Measurements from ENCODE around the gene SNRPA. TPM values are rescaled to one million over a fixed set of nuclear protein-coding genes. Genes with fewer than 3 reads are reported as not detected.
A peak's percentile ranks its signal among the peaks of the same experiment; 100 is the strongest.
"Not testable (repeated sequence)": the region's sequence is repeated elsewhere in the genome, so short reads cannot be mapped to it uniquely, and the experiment has no call there.

The SNRPA gene
- total RNA-seq, 1 donor from 2014 or later, result 126 TPM

DNA sequence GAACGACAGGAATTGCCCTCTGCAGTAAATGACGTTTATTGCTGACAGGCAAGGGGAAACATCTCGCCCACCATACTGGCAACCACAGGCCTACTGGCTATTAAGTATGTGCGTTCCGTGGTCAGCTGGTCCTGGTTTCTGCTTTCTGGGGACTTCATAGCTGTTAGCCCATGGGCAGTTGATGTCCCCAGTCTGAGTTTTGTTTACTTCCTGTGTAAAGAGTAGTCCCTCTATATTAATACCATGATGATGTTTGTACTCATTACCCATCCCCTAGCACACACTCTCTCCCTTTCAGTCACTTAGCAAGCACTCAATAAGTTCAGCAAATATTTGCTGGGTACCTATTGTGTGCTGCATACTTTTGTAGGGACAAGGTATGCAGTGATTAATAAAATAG lies 17.9 kb downstream of the SNRPA start:
- no peaks in the 10 kb centered on the region for H3K27me3 Mint-ChIP-seq
- TF ChIP-seq, protein P1, sequence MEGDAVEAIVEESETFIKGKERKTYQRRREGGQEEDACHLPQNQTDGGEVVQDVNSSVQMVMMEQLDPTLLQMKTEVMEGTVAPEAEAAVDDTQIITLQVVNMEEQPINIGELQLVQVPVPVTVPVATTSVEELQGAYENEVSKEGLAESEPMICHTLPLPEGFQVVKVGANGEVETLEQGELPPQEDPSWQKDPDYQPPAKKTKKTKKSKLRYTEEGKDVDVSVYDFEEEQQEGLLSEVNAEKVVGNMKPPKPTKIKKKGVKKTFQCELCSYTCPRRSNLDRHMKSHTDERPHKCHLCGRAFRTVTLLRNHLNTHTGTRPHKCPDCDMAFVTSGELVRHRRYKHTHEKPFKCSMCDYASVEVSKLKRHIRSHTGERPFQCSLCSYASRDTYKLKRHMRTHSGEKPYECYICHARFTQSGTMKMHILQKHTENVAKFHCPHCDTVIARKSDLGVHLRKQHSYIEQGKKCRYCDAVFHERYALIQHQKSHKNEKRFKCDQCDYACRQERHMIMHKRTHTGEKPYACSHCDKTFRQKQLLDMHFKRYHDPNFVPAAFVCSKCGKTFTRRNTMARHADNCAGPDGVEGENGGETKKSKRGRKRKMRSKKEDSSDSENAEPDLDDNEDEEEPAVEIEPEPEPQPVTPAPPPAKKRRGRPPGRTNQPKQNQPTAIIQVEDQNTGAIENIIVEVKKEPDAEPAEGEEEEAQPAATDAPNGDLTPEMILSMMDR (IDR thresholded peaks at IDR 0.05; ENCODE audit: unreplicated experiment), result no peak
- no peaks in the 10 kb centered on the region for H3K4me1 Mint-ChIP-seq (ENCODE audit: low read depth)
- H3K27ac Mint-ChIP-seq, result no peak overlapping the region
- peaks cover 4% of the 10 kb centered on the region for H3K9me3 Mint-ChIP-seq (ENCODE audit: low read depth)
- H3K4me3 Mint-ChIP-seq (ENCODE audit: low read depth), result no peak overlapping the region
- no peak for DNase-seq (ENCODE audit: low spot score, unreplicated experiment)
- peaks cover 29% of the 10 kb centered on the region for H3K36me3 Mint-ChIP-seq (ENCODE audit: insufficient read depth)

DNA sequence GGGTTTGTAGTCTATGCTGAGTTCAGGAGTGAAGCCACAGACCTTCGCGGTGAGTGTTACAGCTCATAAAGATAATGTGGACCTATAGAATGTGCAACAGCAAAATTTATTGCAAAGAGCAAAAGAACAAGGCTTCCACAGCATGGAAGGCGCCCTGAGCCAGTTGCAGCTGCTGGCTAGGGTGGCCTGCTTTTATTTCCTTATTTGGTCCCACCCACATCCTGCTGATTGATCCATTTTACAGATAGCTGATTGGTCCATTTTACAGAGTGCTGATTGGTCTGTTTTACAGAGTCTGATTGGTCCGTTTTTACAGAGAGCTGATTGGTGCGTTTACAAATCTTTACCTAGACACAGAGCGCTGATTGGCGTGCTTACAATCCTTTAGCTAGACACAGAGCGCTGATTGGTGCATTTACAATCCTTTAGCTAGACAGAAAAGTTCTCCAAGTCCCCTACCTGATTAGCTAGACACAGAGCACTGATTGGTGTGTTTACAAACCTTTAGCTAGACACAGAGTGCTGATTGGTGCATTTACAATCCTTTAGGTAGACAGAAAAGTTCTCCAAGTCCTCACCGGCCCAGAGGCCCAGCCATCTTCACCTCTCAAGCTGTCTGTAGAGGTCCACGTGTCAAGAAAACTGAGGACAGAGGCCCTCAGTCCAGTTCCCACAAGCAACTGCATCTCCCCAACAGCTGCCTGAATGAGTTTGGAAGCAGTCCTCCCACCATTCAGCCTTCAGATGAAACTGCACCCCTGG lies 20.3 kb downstream of the SNRPA start:
- not testable (repeated sequence) for DNase-seq (ENCODE audit: low spot score, unreplicated experiment); H3K4me1 Mint-ChIP-seq (ENCODE audit: low read depth); H3K27ac Mint-ChIP-seq; H3K9me3 Mint-ChIP-seq (ENCODE audit: low read depth); H3K27me3 Mint-ChIP-seq; H3K4me3 Mint-ChIP-seq (ENCODE audit: low read depth)
- peaks cover 15% of the 10 kb centered on the region for H3K36me3 Mint-ChIP-seq (ENCODE audit: insufficient read depth)

DNA sequence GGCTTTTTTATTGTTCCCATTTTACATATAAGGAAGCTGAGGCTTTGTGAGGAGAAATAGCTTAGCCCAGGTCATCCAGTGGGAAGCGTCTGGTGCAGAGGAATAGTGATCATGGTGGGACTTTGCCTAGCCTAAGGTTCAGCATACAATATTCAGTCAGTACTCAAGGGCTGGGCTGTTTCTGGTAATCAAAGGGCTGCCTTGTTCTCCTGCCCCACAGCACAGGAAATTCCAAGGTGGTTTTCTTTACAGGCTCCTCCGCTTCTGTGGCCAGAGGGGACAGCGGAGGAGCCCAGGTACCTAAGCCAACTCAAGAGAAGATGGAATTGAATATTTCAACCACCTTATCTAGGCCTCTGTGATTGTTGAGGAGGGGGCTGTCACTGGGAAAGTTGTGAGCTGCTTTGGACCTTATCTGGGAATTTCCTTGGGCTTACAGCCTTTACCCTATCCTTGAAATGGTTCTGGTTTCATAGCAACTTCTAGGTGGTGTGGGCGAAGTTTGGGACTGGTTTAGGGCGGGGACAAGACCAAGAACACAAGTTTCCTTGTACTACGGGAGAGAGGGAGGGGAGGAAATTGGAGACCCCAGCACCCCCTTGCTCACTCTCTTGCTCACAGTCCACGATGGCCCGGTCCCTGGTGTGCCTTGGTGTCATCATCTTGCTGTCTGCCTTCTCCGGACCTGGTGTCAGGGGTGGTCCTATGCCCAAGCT lies 24.1 kb downstream of the SNRPA start, which contains the start of gene MIA:
TSS of gene MIA (plus strand) at position 606 of the 716 bp plus-strand sequence. CDS start at position 628, 22 bp downstream.
- peak within 1 kb of the TSS; percentile 78 for H3K27ac Mint-ChIP-seq
- no peak within 1 kb of the TSS for H3K4me3 Mint-ChIP-seq (ENCODE audit: low read depth)
- no peak for DNase-seq (ENCODE audit: low spot score, unreplicated experiment)
- H3K36me3 Mint-ChIP-seq (ENCODE audit: insufficient read depth), result peaks cover 11% of the 10 kb centered on the region
- TF ChIP-seq, protein P1 (IDR thresholded peaks at IDR 0.05; ENCODE audit: unreplicated experiment), result no peak
- H3K4me1 Mint-ChIP-seq (ENCODE audit: low read depth), result peaks cover 10% of the 10 kb centered on the region
- no peaks in the 10 kb centered on the region for H3K27me3 Mint-ChIP-seq
- H3K9me3 Mint-ChIP-seq (ENCODE audit: low read depth), result peaks cover 4% of the 10 kb centered on the region

DNA sequence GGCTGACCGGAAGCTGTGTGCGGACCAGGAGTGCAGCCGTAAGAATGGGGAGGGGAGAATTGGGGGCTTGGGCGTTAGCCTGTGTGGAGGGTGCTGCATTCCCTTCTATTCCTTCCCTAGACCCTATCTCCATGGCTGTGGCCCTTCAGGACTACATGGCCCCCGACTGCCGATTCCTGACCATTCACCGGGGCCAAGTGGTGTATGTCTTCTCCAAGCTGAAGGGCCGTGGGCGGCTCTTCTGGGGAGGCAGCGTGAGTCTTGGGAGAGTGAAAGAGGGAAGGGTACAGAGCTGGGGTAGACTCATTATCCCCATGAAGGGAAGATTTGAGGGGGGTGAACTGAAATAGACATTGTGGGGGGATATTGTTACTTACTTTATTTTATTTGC lies 24.6 kb downstream of the SNRPA start:
- no peak for DNase-seq (ENCODE audit: low spot score, unreplicated experiment)

DNA sequence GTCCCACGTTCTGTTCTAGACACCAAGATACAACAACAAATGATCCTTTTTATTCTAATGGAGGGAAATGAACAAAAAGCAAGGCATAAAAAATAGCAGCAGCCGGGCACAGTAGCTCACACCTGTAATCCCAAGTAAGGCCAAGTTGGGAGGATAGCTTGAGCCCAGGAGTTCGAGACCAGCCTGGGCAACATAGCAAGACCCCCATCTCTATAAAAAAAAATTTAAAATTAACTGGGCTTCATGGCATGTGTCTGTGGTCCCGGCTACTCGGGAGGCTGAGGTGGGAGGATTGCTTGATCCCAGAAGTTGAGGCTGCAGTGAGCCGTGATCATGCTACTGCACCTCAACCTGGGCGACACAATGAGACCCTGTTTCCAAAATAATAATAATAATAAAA lies 25.4 kb downstream of the SNRPA start:
- no peak for DNase-seq (ENCODE audit: low spot score, unreplicated experiment)
- TF ChIP-seq, protein P1 (IDR thresholded peaks at IDR 0.05; ENCODE audit: unreplicated experiment), result no peak
- Mint-ChIP-seq H3K36me3 (ENCODE audit: insufficient read depth) (peaks cover 4% of the 10 kb centered on the region), H3K9me3 (ENCODE audit: low read depth) (no peaks in the 10 kb centered on the region), H3K4me3 (ENCODE audit: low read depth) (no peak overlapping the region), H3K27me3 (no peaks in the 10 kb centered on the region), H3K4me1 (ENCODE audit: low read depth) (peaks cover 10% of the 10 kb centered on the region), H3K27ac (no peak overlapping the region)

More for the DNA sequence above, 24.6 kb downstream of the SNRPA start:
- Mint-ChIP-seq H3K9me3 (ENCODE audit: low read depth) (peaks cover 4% of the 10 kb centered on the region), H3K4me1 (ENCODE audit: low read depth) (peaks cover 10% of the 10 kb centered on the region), H3K27ac (peak overlapping the region; percentile 78), H3K36me3 (ENCODE audit: insufficient read depth) (peaks cover 8% of the 10 kb centered on the region), H3K4me3 (ENCODE audit: low read depth) (no peak overlapping the region), H3K27me3 (no peaks in the 10 kb centered on the region)
- TF ChIP-seq, protein P1 (IDR thresholded peaks at IDR 0.05; ENCODE audit: unreplicated experiment), result no peak

All from progenitor cell of endocrine pancreas (in vitro differentiated cells).